ENCODE measurements around the gene CRYBG1. TPM values are rescaled to one million over a fixed set of nuclear protein-coding genes. Genes with fewer than 3 reads are reported as not detected.
A peak's percentile ranks its signal among the peaks of the same experiment; 100 is the strongest.

CRYBG1 gene
- total and polyA plus RNA-seq, 2 of the 4 experiments (the other 2 are of a cell fraction) = 0.38 to 1.1 TPM

GRCh38 chr6:106508834-106509233 is 148.3 kb downstream of the CRYBG1 start:
- no peak overlapping the region for H3K14ac ChIP-seq (replicated peaks; ENCODE audit: low read depth, low read length)
- POLR2A ChIA-PET (ENCODE audit: unreplicated experiment) = no interaction called here
- peaks cover 7% of the 10 kb centered on the region; the same call in 1 of the 2 replicates for H3K4me1 ChIP-seq (ENCODE audit: control insufficient read depth, insufficient read depth, low read length)
- intact Hi-C loops (cut with micrococcal nuclease) (no loop called here), dilution Hi-C loops (cut with HindIII; ENCODE audit: low sequenced_read_pairs, unreplicated experiment) (no loop called here), in situ Hi-C loops (cut with MboI; ENCODE audit: low sequenced_read_pairs) (loop anchor here (10.0 kb wide), 1 partner anchor 54 kb away; no protein-coding TSS in a partner anchor)
- H4K20me1 ChIP-seq (ENCODE audit: insufficient read depth, low read length) = no peaks in the 10 kb centered on the region
- H3K27me3 ChIP-seq (ENCODE audit: control insufficient read depth, insufficient read depth, low read length) = peaks cover 38% of the 10 kb centered on the region
- H3K56ac ChIP-seq (ENCODE audit: extremely low read depth, insufficient read depth, low read length) = no peak overlapping the region
- no peak overlapping the region for H2BK5ac ChIP-seq (ENCODE audit: low read depth, low read length, poor library complexity, severe bottlenecking)
- H4K8ac ChIP-seq (ENCODE audit: low read depth in 2 of 2, low read length in 2 of 2) = no peak overlapping the region
- BruUV-seq (replicated peaks) = no TSS peak
- CTCF ChIA-PET = interaction anchor here (0.6 to 1.2 kb wide), 4 partner anchors 53 to 134 kb away, joined by 3 to 5 read pairs (median 3); no protein-coding TSS in a partner anchor
- no peak overlapping the region for H3K9ac ChIP-seq (ENCODE audit: low read depth, low read length)
- no peak overlapping the region for H2BK15ac ChIP-seq (ENCODE audit: low read depth, low read length)
- H3K23ac ChIP-seq (ENCODE audit: low read depth, low read length) = no peak overlapping the region
- peak; percentile 52 for DNase-seq
- H4K5ac ChIP-seq (ENCODE audit: low read depth, low read length) = no peak overlapping the region
- no peak overlapping the region for H4K91ac ChIP-seq (ENCODE audit: insufficient read depth, low read depth, low read length)
- no peak overlapping the region for H2BK120ac ChIP-seq (ENCODE audit: low read depth, low read length)
- H3K9me3 ChIP-seq (ENCODE audit: control insufficient read depth, insufficient read depth, low read length) = no peaks in the 10 kb centered on the region
- no peak overlapping the region; the same call in 1 of the 2 replicates for H3K4me2 ChIP-seq (ENCODE audit: low read depth, low read length)
- no peaks in the 10 kb centered on the region for H3K36me3 ChIP-seq (ENCODE audit: control insufficient read depth, insufficient read depth, low read length)
- no CpG with 5 or more reads among the region's 3 CpGs for WGBS, 2 experiments (ENCODE audit: extremely low coverage in 2 of 2, insufficient read length in 1 of 2)
- H2AK5ac ChIP-seq (ENCODE audit: low read depth, low read length) = no peak overlapping the region
- peaks cover 4% of the 10 kb centered on the region; the same call in 1 of the 2 replicates for H3K9me1 ChIP-seq (ENCODE audit: insufficient read depth, low read length)
- no peak overlapping the region for H2AFZ ChIP-seq (replicated peaks; ENCODE audit: low read length, poor library complexity)
- ATAC-seq (ENCODE audit: low read depth) = no peak
- H2AK9ac ChIP-seq (replicated peaks; ENCODE audit: low read depth, low read length, poor library complexity) = no peak overlapping the region
- H3K27ac ChIP-seq (ENCODE audit: insufficient read depth, low read length) = no peak overlapping the region
- TF ChIP-seq NFE2L2 (IDR thresholded peaks at IDR 0.05; ENCODE audit: low read depth, low read length) (no peak), CEBPB (IDR thresholded peaks at IDR 0.05; ENCODE audit: low read depth, low read length) (peak; percentile 84), MAZ (IDR thresholded peaks at IDR 0.05; ENCODE audit: borderline replicate concordance, low read depth, low read length) (no peak)
- no peak overlapping the region for H3K18ac ChIP-seq (ENCODE audit: low read depth, low read length)
- H3K4me3 ChIP-seq (ENCODE audit: insufficient read depth, low read depth, low read length) = no peak overlapping the region
- H3K4ac ChIP-seq (ENCODE audit: low read depth, low read length) = no peak overlapping the region
- H2BK20ac ChIP-seq (ENCODE audit: low read depth, low read length) = no peak overlapping the region
- H3K79me1 ChIP-seq (ENCODE audit: low read depth in 1 of 2, low read length in 2 of 2) = no peaks in the 10 kb centered on the region

Measured in IMR-90 (cell line).